SK-N-DZ (cell line): ENCODE data around the gene YAP1. TPM values are rescaled to one million over a fixed set of nuclear protein-coding genes. Genes with fewer than 3 reads are reported as not detected.

ENCODE experiments used
- DNase-seq: peaks from one replicate; pipeline ENCODE4 v3.0.0-alpha.2; 2015; ENCODE audit warnings: low spot score
- polyA plus RNA-seq, 2 experiments: library from polyadenylated mRNA; depleted of rRNA; stranded (reverse); fragments of >200 nt; gene quantifications; 2 replicates each; pipeline ENCODE4 v1.2.3, GENCODE V29; 2014

Gene YAP1
- 1.8 and 2.3 TPM in 2 replicates for polyA plus RNA-seq (2014; cell fraction: cytosol; rRNA removed)
- 0.50 and 0.91 TPM in 2 replicates for polyA plus RNA-seq (2014; cell fraction: nucleus; rRNA removed)

DNA sequence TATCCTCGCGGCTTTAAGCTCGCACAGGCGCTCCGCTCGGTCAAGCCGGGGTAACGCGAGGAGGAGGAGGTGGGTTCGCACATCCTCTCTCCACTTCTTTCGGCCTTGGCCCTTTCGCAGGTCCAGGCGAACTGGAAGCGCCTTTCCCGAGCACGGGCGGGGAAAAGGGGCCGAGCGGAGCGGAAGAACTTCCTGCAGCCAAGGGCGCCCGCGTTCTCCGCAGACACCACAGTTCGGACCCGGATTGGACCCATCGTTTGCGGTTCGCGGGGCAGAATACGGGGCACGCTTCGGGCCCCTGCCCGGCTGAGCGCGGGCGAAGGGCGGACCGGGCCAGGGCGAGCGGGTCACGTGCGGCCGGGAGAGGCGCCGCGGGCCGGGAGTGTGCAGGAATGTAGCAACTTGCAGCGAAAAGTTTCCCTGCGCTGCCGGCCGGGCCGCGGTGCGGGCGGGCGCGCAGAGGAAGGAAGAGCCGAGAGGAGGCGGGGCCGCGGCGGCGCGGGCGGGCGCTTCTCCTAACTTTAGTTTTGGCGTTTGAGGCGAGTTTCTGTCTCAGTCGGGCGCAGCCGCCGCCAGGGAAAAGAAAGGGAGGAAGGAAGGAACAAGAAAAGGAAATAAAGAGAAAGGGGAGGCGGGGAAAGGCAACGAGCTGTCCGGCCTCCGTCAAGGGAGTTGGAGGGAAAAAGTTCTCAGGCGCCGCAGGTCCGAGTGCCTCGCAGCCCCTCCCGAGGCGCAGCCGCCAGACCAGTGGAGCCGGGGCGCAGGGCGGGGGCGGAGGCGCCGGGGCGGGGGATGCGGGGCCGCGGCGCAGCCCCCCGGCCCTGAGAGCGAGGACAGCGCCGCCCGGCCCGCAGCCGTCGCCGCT is at the start of gene YAP1:
Gene YAP1 (plus strand): TSS at position 552 of the 865 bp plus-strand sequence. CDS start 402 bp downstream, outside the sequence.
- DNase-seq: peak; percentile 58

DNA sequence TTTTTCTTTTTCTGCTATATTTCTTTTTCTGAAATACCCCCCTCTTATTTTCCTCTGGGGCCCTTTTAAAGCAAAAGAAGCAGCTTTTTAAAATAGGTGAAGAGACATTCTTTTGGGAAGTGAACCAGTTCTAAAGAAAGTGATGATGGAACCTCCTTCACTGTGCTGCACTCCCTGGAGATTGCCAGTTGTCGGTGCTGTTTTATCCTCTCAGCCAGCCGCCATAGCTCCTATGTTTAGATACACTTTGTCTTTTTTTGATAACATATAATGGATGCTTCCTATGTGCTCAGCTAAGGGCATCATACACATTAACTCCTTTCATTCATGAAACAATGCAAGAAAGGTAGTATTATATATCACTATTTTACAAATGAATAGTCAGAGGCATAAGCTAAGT is 49.0 kb upstream of the YAP1 start:
- no peak for DNase-seq

DNA sequence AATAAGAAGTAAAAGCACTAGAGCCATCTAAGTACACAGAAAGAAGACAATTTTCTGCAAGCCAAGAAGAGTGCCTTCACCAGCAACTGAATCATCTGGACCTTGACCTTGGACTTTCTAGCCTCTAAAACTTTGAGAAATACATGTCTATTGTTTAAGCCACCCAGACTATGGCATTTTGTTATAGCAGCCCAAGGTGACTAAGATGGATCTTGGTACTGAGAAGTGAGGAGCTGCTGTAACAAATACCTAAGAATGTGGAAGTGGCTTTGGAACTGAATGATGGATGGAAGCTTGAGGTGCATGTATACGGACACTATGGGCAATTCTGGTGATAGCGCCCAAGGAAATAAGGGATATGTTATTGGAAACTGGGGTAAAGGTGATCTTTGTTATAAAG is 48.1 kb upstream of the YAP1 start:
- no peak for DNase-seq

GRCh38 chr11:102064316-102064715 is 45.9 kb upstream of the YAP1 start:
- DNase-seq: no peak

GRCh38 chr11:102070766-102071165 is 39.5 kb upstream of the YAP1 start:
- DNase-seq: no peak

- no peak for DNase-seq
These were observed 38.5 kb upstream of the YAP1 start for GRCh38 chr11:102071497-102072472.

- DNase-seq: no peak
These were observed 37.0 kb upstream of the YAP1 start for GRCh38 chr11:102073253-102073652.

DNA sequence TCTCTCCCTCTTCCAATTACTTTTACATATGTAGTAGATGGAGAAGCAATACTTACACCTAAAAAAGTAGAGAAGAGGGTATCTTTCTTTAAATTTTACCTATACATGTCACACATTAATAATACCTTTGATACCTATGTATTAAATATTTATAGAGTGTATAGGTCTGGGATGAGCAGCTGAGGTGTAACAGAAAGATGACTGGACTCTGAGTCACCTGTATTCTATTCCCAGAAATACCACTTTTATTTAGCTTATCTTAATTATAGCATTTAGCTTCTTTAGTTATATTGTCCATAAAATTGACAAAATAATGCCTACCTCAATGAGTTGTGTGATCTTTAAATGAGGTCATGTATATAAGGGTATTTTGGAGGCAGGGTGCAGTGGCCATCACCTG is 30.6 kb upstream of the YAP1 start:
- no peak for DNase-seq

GRCh38 chr11:102081313-102081712 is 28.9 kb upstream of the YAP1 start:
- DNase-seq: no peak

GRCh38 chr11:102085864-102086551 is 24.2 kb upstream of the YAP1 start:
- no peak for DNase-seq

DNA sequence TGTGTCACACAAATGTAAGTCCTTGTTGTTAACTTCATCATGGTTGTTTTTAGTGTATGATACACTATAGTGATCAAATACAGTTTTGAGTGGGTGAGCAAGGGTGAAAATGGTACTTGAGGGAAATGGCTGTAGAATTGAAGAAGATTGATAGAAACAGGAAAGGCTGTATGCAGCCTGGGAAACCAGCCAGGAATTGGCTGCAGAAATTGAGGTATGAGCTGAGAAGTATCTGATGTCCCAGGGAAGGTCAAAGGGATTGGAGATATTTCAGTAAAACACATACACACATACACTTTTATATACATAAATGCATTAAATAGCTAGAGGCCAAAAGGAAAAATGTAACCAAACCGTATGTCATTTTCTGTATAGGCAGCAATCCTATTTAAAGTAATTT is 13.1 kb upstream of the YAP1 start:
- DNase-seq: no peak

- no peak for DNase-seq
These were observed 10.5 kb upstream of the YAP1 start for GRCh38 chr11:102099755-102100154.

- no peak for DNase-seq
These were observed 1.4 kb upstream of the YAP1 start for GRCh38 chr11:102108734-102109440.

DNA sequence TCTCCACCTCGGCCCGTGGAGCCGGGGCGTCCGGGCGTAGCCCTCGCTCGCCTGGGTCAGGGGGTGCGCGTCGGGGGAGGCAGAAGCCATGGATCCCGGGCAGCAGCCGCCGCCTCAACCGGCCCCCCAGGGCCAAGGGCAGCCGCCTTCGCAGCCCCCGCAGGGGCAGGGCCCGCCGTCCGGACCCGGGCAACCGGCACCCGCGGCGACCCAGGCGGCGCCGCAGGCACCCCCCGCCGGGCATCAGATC is 439 bp downstream of the YAP1 start:
- DNase-seq: no peak

GRCh38 chr11:102111011-102111786 is 952 bp downstream of the YAP1 start:
- peak; percentile 13 for DNase-seq

GRCh38 chr11:102111787-102112508 is 1.7 kb downstream of the YAP1 start:
- peak; percentile 3 for DNase-seq

DNA sequence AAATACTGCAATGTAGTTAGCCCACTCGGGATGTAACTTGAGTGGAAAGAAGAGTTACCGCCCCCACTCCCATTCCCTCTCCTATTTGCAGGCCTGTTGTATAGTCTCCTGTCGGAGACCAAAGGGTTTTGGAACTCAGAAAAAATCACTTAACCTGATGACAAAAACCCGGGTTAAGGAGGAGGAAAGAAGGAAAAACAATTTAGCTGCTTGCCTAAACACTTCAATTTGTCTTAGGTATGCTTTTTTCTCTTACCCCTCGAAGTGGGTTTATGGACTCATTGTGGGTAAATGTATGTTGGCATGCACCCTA is 2.2 kb downstream of the YAP1 start:
- DNase-seq: no peak

- DNase-seq: no peak
These were observed 3.8 kb downstream of the YAP1 start for GRCh38 chr11:102114032-102114431.

GRCh38 chr11:102115557-102115956 is 5.3 kb downstream of the YAP1 start:
- DNase-seq: no peak
